Liver (tissue), 9 donors: ENCODE results near the gene NEFH. TPM values are rescaled to one million over a fixed set of nuclear protein-coding genes. Genes with fewer than 3 reads are reported as not detected.

Experiments
- DNase-seq: peaks from one replicate; pipeline ENCODE4 v3.0.0-alpha.2; 2017; ENCODE audit warnings: low spot score
- H3K27ac ChIP-seq, 2 donors: one replicate each; pipeline ENCODE4 v1.7.0; 2013; ENCODE audit warnings: inconsistent platforms in 2 of 2, low read length in 2 of 2, control low read depth in 1 of 2, low read depth in 1 of 2, mild to moderate bottlenecking in 1 of 2
- H3K27me3 ChIP-seq, 4 donors: one replicate each; pipeline versions ENCODE4 v1.6.1 to v1.7.0; 2013; ENCODE audit warnings: low read length in 3 of 4, inconsistent platforms in 1 of 4, mild to moderate bottlenecking in 1 of 4, moderate library complexity in 1 of 4; ENCODE audit not compliant: control insufficient read depth in 4 of 4, insufficient read depth in 4 of 4
- H3K36me3 ChIP-seq, 4 donors: one replicate each; pipeline versions ENCODE4 v1.6.1 to v1.7.0; 2013; ENCODE audit warnings: low read length in 3 of 4, mild to moderate bottlenecking in 3 of 4, low read depth in 1 of 4, moderate library complexity in 1 of 4; ENCODE audit not compliant: control insufficient read depth in 4 of 4, insufficient read depth in 3 of 4
- H3K4me1 ChIP-seq, 4 donors: one replicate each; pipeline versions ENCODE4 v1.6.1 to v1.7.0; 2013; ENCODE audit warnings: low read length in 3 of 4, mild to moderate bottlenecking in 3 of 4, moderate library complexity in 1 of 4; ENCODE audit not compliant: control insufficient read depth in 4 of 4, insufficient read depth in 4 of 4
- H3K4me3 ChIP-seq, 3 donors: one replicate each; pipeline versions ENCODE4 v1.6.1 to v1.7.0; 2013; ENCODE audit warnings: low read length in 3 of 3, control low read depth in 1 of 3, low read depth in 1 of 3, mild to moderate bottlenecking in 1 of 3
- H3K9ac ChIP-seq, 2 donors: one replicate each; pipeline ENCODE4 v1.7.0; 2013; ENCODE audit warnings: low read length in 2 of 2, mild to moderate bottlenecking in 2 of 2, moderate library complexity in 2 of 2, control low read depth in 1 of 2, low read depth in 1 of 2
- H3K9me3 ChIP-seq, 4 donors: one replicate each; pipeline versions ENCODE4 v1.6.1 to v1.7.0; 2013; ENCODE audit warnings: low read length in 3 of 4; ENCODE audit not compliant: control insufficient read depth in 4 of 4
- EGR1 ChIP-seq, 2 donors: IDR thresholded peaks; 2 replicates each; pipeline ENCODE4 v1.6.1; 2016 to 2018; ENCODE audit warnings: antibody characterized with exemption in 2 of 2, low read depth in 2 of 2
- FOXA2 ChIP-seq: IDR thresholded peaks from 2 replicates; pipeline ENCODE4 v1.6.1; 2016; ENCODE audit warnings: antibody characterized with exemption
- GABPA ChIP-seq, 2 donors: IDR thresholded peaks in 1 of 2; conservative IDR thresholded peaks in 1 of 2; 2 replicates each; pipeline ENCODE4 v1.6.1; 2016; ENCODE audit warnings: antibody characterized with exemption in 2 of 2, mild to moderate bottlenecking in 1 of 2, moderate library complexity in 1 of 2
- HNF4A ChIP-seq, 2 donors: conservative IDR thresholded peaks; 2 replicates each; pipeline ENCODE4 v1.6.1; 2016; ENCODE audit warnings: antibody characterized with exemption in 2 of 2, mild to moderate bottlenecking in 2 of 2
- JUND ChIP-seq, 2 donors: IDR thresholded peaks; 2 replicates each; pipeline ENCODE4 v1.6.1; 2016; ENCODE audit warnings: antibody characterized with exemption in 2 of 2
- NR2F2 ChIP-seq: IDR thresholded peaks from 2 replicates; pipeline ENCODE4 v1.6.1; 2016; ENCODE audit warnings: antibody characterized with exemption
- RAD21 ChIP-seq, 2 donors: IDR thresholded peaks; 2 replicates each; pipeline ENCODE4 v1.6.1; 2016; ENCODE audit warnings: antibody characterized with exemption in 2 of 2, mild to moderate bottlenecking in 2 of 2
- TAF1 ChIP-seq: conservative IDR thresholded peaks from 2 replicates; pipeline ENCODE4 v1.6.1; 2016; ENCODE audit warnings: antibody characterized with exemption, mild to moderate bottlenecking
- WGBS: extraction: QIAGEN DNeasy Blood & Tissue Kit; methylation state at CpG from one replicate; pipeline ENCODE4 v1.1.7; 2013; 5-methylcytosine and 5-hydroxymethylcytosine counted together
- polyA plus RNA-seq, 2 donors: library from polyadenylated mRNA; stranded (reverse) in 1 of 2; unstranded in 1 of 2; fragments of 200-250 nt in 1 of 2; fragments of >200 nt in 1 of 2; fragmentation: Nextera tagmentation in 1 of 2; extraction: Ambion mirVana in 1 of 2; gene quantifications; one replicate each; pipeline versions ENCODE4 v1.2.1 to v1.2.3, GENCODE V29; 2013 to 2015
- total RNA-seq, 2 donors: library from RNA; depleted of rRNA; stranded (reverse); fragments of >200 nt; gene quantifications; one replicate each; pipeline ENCODE4 v1.2.3, GENCODE V29; 2014
- TF ChIP-seq, protein P1 (sequence below): IDR thresholded peaks from 2 replicates; pipeline ENCODE4 v1.6.1; 2016; ENCODE audit warnings: antibody characterized with exemption
- TF ChIP-seq, protein P2 (sequence below): IDR thresholded peaks from 2 replicates; pipeline ENCODE4 v1.6.1; 2016; ENCODE audit warnings: antibody characterized with exemption, mild to moderate bottlenecking
- TF ChIP-seq, protein P3 (sequence below): fragments of 150-350 bp; IDR thresholded peaks from 2 replicates; pipeline ENCODE4 v1.5.1; 2017; ENCODE audit warnings: improper control_type of control experiment, low read depth, low read length; ENCODE audit not compliant: missing input control
- TF ChIP-seq, protein P4 (sequence below): IDR thresholded peaks from 2 replicates; pipeline ENCODE4 v1.6.1; 2016; ENCODE audit warnings: antibody characterized with exemption
- donor health status: healthy.
- donor health status: healthy.
- donor health status: healthy.
- donor health status: healthy.
- donor health status: healthy.

NEFH gene
- total and polyA plus RNA-seq, 4 donors = 0.04 to 1.6 (median 0.21) TPM

DNA sequence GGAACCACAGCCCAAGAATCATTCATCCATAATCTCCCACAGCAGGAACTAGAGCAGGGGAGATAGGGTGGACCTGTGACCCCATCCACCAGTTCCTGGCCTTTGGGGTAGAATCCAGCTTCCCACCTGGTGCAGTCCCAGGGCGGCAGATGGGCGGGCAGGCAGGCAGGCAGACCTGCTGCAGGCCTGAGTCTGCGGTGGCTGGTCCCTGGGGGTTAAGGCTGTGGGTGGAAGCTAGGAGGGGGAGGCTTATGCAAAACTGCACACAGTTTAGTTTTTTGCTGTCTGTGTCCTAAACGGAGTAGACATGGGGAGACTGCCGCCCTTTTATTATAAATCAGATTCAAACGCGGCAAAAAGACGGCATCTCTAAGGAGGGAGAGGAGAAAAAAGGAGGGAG lies 4.5 kb upstream of the NEFH start:
- Histone ChIP-seq H3K4me1 (peaks cover 3 to 9% (median 7%) of the 10 kb centered on the region in 4 donors), H3K36me3 (no peaks in the 10 kb centered on the region), H3K4me3 (no peak overlapping the region), H3K9me3 (peaks cover 0 to 2% (median 0%) of the 10 kb centered on the region in 4 donors), H3K27me3 (peaks cover 0 to 8% (median 1%) of the 10 kb centered on the region in 4 donors), H3K9ac (no peak overlapping the region), H3K27ac (no peak overlapping the region)
- TF ChIP-seq GABPA (IDR thresholded peaks at IDR 0.05 in 1 of 2, conservative IDR thresholded peaks at IDR 0.05 in 1 of 2) (no peak), JUND (IDR thresholded peaks at IDR 0.05) (no peak)
- TF ChIP-seq, protein P1, sequence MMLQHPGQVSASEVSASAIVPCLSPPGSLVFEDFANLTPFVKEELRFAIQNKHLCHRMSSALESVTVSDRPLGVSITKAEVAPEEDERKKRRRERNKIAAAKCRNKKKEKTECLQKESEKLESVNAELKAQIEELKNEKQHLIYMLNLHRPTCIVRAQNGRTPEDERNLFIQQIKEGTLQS = no peak
- no peak for DNase-seq
- WGBS = 88% methylated on average over 8 of the region's 8 CpGs

DNA sequence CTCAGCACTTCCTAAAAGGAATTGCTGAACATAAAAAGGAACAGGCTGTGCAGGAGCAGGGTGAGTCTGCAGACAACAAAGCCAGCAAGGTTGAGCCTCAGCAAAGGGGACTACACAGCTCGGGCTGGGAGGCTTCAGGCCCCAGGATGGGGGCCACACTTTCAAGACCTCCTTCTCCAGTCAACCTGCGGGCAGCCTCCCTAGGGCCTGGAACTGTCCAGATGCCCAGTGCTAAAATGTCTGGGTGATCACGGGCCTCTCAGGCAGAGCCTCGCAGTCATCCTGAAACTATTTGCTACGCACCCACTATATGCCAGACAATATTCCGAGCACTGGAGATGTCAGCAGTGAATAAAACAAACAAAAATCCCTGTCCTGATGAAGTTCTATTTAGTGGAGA lies 3.9 kb upstream of the NEFH start:
- Histone ChIP-seq H3K27ac (no peak overlapping the region), H3K9ac (no peak overlapping the region), H3K4me1 (peaks cover 7 to 14% (median 12%) of the 10 kb centered on the region in 4 donors), H3K9me3 (peaks cover 0 to 2% (median 0%) of the 10 kb centered on the region in 4 donors), H3K27me3 (peaks cover 0 to 8% (median 3%) of the 10 kb centered on the region in 4 donors), H3K4me3 (no peak overlapping the region), H3K36me3 (no peaks in the 10 kb centered on the region)
- TF ChIP-seq NR2F2 = no peak
- TF ChIP-seq, protein P2, sequence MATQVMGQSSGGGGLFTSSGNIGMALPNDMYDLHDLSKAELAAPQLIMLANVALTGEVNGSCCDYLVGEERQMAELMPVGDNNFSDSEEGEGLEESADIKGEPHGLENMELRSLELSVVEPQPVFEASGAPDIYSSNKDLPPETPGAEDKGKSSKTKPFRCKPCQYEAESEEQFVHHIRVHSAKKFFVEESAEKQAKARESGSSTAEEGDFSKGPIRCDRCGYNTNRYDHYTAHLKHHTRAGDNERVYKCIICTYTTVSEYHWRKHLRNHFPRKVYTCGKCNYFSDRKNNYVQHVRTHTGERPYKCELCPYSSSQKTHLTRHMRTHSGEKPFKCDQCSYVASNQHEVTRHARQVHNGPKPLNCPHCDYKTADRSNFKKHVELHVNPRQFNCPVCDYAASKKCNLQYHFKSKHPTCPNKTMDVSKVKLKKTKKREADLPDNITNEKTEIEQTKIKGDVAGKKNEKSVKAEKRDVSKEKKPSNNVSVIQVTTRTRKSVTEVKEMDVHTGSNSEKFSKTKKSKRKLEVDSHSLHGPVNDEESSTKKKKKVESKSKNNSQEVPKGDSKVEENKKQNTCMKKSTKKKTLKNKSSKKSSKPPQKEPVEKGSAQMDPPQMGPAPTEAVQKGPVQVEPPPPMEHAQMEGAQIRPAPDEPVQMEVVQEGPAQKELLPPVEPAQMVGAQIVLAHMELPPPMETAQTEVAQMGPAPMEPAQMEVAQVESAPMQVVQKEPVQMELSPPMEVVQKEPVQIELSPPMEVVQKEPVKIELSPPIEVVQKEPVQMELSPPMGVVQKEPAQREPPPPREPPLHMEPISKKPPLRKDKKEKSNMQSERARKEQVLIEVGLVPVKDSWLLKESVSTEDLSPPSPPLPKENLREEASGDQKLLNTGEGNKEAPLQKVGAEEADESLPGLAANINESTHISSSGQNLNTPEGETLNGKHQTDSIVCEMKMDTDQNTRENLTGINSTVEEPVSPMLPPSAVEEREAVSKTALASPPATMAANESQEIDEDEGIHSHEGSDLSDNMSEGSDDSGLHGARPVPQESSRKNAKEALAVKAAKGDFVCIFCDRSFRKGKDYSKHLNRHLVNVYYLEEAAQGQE = peak; percentile 27
- TF ChIP-seq, protein P3, sequence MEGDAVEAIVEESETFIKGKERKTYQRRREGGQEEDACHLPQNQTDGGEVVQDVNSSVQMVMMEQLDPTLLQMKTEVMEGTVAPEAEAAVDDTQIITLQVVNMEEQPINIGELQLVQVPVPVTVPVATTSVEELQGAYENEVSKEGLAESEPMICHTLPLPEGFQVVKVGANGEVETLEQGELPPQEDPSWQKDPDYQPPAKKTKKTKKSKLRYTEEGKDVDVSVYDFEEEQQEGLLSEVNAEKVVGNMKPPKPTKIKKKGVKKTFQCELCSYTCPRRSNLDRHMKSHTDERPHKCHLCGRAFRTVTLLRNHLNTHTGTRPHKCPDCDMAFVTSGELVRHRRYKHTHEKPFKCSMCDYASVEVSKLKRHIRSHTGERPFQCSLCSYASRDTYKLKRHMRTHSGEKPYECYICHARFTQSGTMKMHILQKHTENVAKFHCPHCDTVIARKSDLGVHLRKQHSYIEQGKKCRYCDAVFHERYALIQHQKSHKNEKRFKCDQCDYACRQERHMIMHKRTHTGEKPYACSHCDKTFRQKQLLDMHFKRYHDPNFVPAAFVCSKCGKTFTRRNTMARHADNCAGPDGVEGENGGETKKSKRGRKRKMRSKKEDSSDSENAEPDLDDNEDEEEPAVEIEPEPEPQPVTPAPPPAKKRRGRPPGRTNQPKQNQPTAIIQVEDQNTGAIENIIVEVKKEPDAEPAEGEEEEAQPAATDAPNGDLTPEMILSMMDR = no peak
- TF ChIP-seq JUND (IDR thresholded peaks at IDR 0.05) = no peak
- no peak for TF ChIP-seq GABPA (IDR thresholded peaks at IDR 0.05 in 1 of 2, conservative IDR thresholded peaks at IDR 0.05 in 1 of 2)
- no peak for TF ChIP-seq TAF1
- TF ChIP-seq RAD21 (IDR thresholded peaks at IDR 0.05) = no peak
- WGBS = 75% methylated on average over 6 of the region's 6 CpGs
- DNase-seq = no peak

DNA sequence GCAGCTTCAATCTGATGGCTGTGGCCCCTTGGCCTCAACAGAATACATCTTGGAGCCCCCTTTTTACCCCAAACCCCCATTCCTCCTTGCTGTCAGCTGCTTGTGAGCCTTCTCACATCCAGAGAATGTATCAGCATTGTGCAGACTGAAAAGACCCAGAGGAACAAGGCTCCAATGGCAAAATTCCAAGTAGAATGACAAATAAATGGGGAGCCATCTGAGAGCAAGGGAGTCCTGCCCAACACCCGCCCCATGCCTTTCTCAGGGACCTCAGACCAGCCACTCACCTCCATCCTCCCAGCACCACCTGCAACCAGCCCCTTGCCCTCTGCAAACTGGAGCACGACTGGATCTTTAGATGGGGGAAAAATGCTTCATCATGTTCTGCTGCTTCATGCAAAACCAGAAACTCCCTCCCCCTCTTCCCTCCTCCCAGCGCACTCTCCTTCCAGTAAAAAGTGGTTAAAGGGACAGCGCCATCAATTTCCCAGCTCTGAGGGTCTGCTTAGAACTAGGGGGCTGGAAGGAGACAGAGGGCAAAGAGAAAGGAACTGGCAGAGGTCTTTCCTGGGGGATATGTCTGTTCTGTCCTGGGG lies 2.2 kb upstream of the NEFH start:
- Histone ChIP-seq H3K27me3 (peaks cover 0 to 8% (median 3%) of the 10 kb centered on the region in 4 donors), H3K9ac (no peak overlapping the region), H3K4me1 (peaks cover 9 to 18% (median 13%) of the 10 kb centered on the region in 4 donors), H3K27ac (no peak overlapping the region), H3K4me3 (no peak overlapping the region), H3K9me3 (peaks cover 0 to 2% (median 0%) of the 10 kb centered on the region in 4 donors), H3K36me3 (no peaks in the 10 kb centered on the region)
- no peak for DNase-seq
- WGBS = 31% methylated on average over 4 of the region's 4 CpGs
- TF ChIP-seq, protein P1 = no peak
- TF ChIP-seq TAF1 (no peak), GABPA (IDR thresholded peaks at IDR 0.05 in 1 of 2, conservative IDR thresholded peaks at IDR 0.05 in 1 of 2) (no peak), RAD21 (IDR thresholded peaks at IDR 0.05) (no peak), HNF4A (conservative IDR thresholded peaks at IDR 0.05) (no peak), JUND (IDR thresholded peaks at IDR 0.05) (no peak), FOXA2 (no peak), EGR1 (IDR thresholded peaks at IDR 0.05; ENCODE audit: low read depth in 2 of 2) (no peak)
- TF ChIP-seq, protein P3 = no peak
- TF ChIP-seq, protein P2 = no peak
- TF ChIP-seq, protein P4, sequence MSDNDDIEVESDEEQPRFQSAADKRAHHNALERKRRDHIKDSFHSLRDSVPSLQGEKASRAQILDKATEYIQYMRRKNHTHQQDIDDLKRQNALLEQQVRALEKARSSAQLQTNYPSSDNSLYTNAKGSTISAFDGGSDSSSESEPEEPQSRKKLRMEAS = no peak
